DND-41 (cell line): ENCODE data around the gene IL20.

Experiments
- ATAC-seq: fragments of 200-7000 bp; cut with Tn5 transposase; 3 replicates; pipeline ENCODE4 v1.9.1; 2021; ENCODE audit warnings: low read depth; ENCODE audit not compliant: insufficient read depth
- DNase-seq: peaks from one replicate; pipeline ENCODE4 v3.0.0-alpha.2; 2020
- H2AFZ ChIP-seq: 2 replicates; pipeline ENCODE4 v1.6.0; 2012; ENCODE audit warnings: low read depth, low read length
- H3K27ac ChIP-seq: 2 replicates; pipeline ENCODE4 v1.5.1; 2012; ENCODE audit warnings: low read length, inconsistent platforms
- H3K27me3 ChIP-seq: fragments of 200-600 bp; sonication (generic); 2 replicates; pipeline ENCODE4 v1.6.0; 2012; ENCODE audit warnings: low read length, mild to moderate bottlenecking, inconsistent platforms; ENCODE audit not compliant: insufficient read depth, poor library complexity
- H3K36me3 ChIP-seq: 2 replicates; pipeline ENCODE4 v1.5.1; 2012; ENCODE audit warnings: low read length, inconsistent platforms; ENCODE audit not compliant: insufficient read depth
- H3K4me1 ChIP-seq: 2 replicates; pipeline ENCODE4 v1.5.1; 2012; ENCODE audit warnings: mild to moderate bottlenecking, low read length; ENCODE audit not compliant: insufficient read depth
- H3K4me2 ChIP-seq: 2 replicates; pipeline ENCODE4 v1.6.0; 2012; ENCODE audit warnings: mild to moderate bottlenecking, moderate library complexity, low read length, inconsistent platforms; ENCODE audit not compliant: insufficient read depth
- H3K4me3 ChIP-seq, 2 experiments: fragments of 200-600 bp in 1 of 2; shearing (Covaris generic) in 1 of 2; 2 replicates each; pipeline ENCODE4 v1.5.1; 2012 to 2016; ENCODE audit warnings: inconsistent platforms in 2 of 2, low read length in 2 of 2, mild to moderate bottlenecking in 2 of 2, low read depth in 1 of 2, moderate library complexity in 1 of 2
- H3K79me2 ChIP-seq: 2 replicates; pipeline ENCODE4 v1.6.0; 2012; ENCODE audit warnings: low read length, inconsistent platforms; ENCODE audit not compliant: insufficient read depth
- H3K9ac ChIP-seq: 2 replicates; pipeline ENCODE4 v1.6.0; 2012; ENCODE audit warnings: low read depth, mild to moderate bottlenecking, inconsistent platforms, low read length, moderate library complexity
- H3K9me3 ChIP-seq: 2 replicates; pipeline ENCODE4 v1.5.1; 2012; ENCODE audit warnings: low read length, moderate library complexity, mild to moderate bottlenecking, inconsistent platforms; ENCODE audit not compliant: insufficient read depth, severe bottlenecking
- H4K20me1 ChIP-seq: 2 replicates; pipeline ENCODE4 v1.6.0; 2012; ENCODE audit warnings: low read length; ENCODE audit not compliant: insufficient read depth
- EZH2 ChIP-seq: IDR thresholded peaks from 3 replicates; pipeline ENCODE4 v1.6.1; 2012; ENCODE audit warnings: borderline replicate concordance, low read depth, mild to moderate bottlenecking, moderate library complexity, low read length, inconsistent platforms; ENCODE audit not compliant: severe bottlenecking
- TF ChIP-seq, protein P1 (sequence below): IDR thresholded peaks from 2 replicates; pipeline ENCODE4 v1.5.1; 2012; ENCODE audit warnings: borderline replicate concordance, low read length, moderate library complexity, mild to moderate bottlenecking; ENCODE audit not compliant: poor library complexity, severe bottlenecking; ENCODE audit errors: extremely low read depth

Gene IL20

DNA sequence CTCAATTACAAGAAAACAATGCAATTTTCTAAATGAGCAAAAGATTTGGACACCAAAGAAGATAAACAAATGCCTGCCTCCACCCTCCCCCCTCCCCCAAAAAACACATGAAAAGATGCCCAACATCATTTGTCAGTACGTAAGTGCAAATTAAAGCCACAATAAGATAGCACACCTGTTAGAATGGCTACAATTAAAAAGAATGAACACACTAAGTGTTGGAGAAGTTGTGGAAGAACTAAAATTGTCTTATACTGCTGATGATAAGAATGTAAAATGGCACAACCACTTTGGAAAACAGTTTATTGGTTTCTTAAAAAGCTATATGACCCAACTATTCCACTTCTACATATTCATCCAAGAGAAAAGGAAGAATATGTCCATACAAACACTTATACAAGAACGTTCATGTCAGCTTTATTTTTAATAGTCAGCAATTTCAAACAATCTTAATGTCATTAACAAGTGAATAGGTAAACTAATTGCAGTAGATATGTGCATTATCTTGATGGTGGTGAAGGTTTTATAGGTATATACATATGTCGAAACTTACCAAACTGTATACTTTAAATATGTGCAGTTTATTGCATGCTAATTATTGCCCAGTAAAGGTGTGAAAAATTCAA is 10.4 kb downstream of the IL20 start:
- Histone ChIP-seq H3K27ac (no peak overlapping the region), H3K9me3 (peaks cover 9% of the 10 kb centered on the region), H3K4me1 (no peaks in the 10 kb centered on the region), H2AFZ (no peak overlapping the region), H3K36me3 (no peaks in the 10 kb centered on the region), H4K20me1 (no peaks in the 10 kb centered on the region), H3K4me3 (no peak overlapping the region), H3K4me2 (no peak overlapping the region), H3K9ac (no peak overlapping the region), H3K79me2 (no peaks in the 10 kb centered on the region), H3K27me3 (no peaks in the 10 kb centered on the region)
- ATAC-seq: no peak
- no peak for DNase-seq
- no peak for TF ChIP-seq EZH2
- TF ChIP-seq, protein P1, sequence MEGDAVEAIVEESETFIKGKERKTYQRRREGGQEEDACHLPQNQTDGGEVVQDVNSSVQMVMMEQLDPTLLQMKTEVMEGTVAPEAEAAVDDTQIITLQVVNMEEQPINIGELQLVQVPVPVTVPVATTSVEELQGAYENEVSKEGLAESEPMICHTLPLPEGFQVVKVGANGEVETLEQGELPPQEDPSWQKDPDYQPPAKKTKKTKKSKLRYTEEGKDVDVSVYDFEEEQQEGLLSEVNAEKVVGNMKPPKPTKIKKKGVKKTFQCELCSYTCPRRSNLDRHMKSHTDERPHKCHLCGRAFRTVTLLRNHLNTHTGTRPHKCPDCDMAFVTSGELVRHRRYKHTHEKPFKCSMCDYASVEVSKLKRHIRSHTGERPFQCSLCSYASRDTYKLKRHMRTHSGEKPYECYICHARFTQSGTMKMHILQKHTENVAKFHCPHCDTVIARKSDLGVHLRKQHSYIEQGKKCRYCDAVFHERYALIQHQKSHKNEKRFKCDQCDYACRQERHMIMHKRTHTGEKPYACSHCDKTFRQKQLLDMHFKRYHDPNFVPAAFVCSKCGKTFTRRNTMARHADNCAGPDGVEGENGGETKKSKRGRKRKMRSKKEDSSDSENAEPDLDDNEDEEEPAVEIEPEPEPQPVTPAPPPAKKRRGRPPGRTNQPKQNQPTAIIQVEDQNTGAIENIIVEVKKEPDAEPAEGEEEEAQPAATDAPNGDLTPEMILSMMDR: no peak

DNA sequence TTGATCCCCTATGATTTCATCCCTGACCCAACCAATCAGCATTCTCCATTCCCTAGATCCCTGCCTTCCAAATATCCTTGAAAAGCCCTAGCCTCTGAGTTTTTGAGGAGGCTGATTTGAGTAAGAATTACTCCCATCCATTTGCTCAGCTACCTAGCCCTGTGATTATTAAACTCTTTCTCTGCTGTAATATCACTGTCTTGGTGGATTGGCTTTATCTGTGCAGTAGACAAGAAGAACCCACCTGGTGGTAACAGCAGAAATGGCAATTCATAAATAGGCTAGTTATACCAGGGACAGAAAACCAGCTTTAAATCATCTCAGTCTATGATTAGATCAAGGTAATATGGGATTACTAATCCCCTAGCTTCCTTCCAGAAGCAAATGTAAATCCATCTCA is 13.0 kb downstream of the IL20 start:
- DNase-seq (no peak), ATAC-seq (no peak)
- H3K27ac ChIP-seq: no peak overlapping the region
- no peak overlapping the region for H3K9ac ChIP-seq
- no peaks in the 10 kb centered on the region for H3K79me2 ChIP-seq
- no peak overlapping the region for H3K4me3 ChIP-seq
- H2AFZ ChIP-seq: no peak overlapping the region
- H4K20me1 ChIP-seq: no peaks in the 10 kb centered on the region
- no peaks in the 10 kb centered on the region for H3K36me3 ChIP-seq
- H3K4me2 ChIP-seq: no peak overlapping the region
- peaks cover 9% of the 10 kb centered on the region for H3K9me3 ChIP-seq
- TF ChIP-seq, protein P1: peak; percentile 37
- no peak for TF ChIP-seq EZH2
- no peaks in the 10 kb centered on the region for H3K4me1 ChIP-seq
- H3K27me3 ChIP-seq: no peaks in the 10 kb centered on the region

DNA sequence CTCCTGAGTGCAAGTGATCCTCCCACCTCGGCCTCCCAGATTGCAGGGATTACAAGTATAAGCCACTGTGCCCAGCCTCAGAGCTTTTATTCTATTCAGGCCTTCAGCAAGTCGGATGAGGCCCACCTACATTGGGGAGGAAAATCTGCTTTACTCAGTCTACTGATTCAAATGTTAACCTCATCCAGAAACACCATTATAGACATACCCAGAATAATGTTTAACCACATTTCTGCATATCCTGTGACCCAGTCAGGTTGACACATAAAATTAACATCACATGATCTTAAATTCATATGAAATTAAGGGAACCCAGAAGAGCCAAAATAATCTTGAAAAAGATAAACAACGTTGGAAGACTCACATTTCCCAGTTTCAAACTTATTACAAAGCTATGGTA is 14.9 kb downstream of the IL20 start:
- TF ChIP-seq, protein P1: no peak
- no peak for TF ChIP-seq EZH2
- Histone ChIP-seq H4K20me1 (no peaks in the 10 kb centered on the region), H3K36me3 (no peaks in the 10 kb centered on the region), H3K9me3 (peaks cover 9% of the 10 kb centered on the region), H3K9ac (no peak overlapping the region), H3K4me1 (no peaks in the 10 kb centered on the region), H3K79me2 (no peaks in the 10 kb centered on the region), H3K4me3 (no peak overlapping the region), H3K27me3 (no peaks in the 10 kb centered on the region), H3K27ac (no peak overlapping the region), H3K4me2 (no peak overlapping the region), H2AFZ (no peak overlapping the region)
- ATAC-seq (no peak), DNase-seq (no peak)
